ENCODE measurements around the gene GRHPR.

Gene GRHPR

DNA sequence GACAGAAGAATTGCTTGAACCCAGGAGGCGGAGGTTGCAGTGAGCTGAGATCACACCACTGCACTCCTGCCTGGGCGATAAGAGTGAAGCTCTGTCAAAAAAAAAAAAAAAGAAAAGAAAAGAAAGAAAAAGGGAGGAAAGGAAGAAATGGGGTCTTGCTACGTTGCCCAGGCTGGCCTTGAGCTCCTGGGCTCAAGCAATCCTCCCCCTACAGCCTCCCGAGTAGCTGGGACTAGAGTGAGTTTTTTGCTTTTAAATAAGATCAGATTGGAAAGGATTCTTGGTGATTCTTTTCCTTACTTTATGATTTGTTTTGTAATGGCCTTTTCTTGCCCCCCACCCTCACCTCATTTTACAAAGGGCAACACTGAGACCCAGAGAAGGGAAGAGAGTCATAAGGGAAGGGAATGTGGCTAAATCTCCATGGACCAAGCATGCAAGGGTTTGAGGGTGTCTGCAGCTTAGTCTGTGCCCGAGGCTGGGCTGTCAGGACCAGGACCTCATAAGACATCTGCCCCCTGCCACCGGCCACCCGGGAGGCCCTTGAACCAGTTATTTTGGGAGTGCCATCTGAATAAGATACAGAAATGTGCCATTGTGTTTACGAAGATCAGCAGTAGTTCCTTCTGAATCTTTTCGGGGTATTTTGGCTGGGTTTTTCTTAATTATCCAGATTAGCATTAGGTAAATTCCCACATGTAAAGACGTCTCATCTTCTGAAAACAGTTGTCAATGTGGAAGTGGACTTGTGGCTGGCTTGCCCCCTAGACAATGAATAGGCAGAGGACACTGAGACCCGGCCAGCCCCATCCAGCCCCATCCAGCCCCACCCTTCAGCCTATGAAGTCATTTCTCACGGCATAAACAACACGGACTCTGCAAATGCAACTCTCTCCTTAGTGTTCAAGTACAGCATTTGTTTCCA is 44.5 kb upstream of the GRHPR start:
- Histone ChIP-seq H3K9me3 (ENCODE audit: severe bottlenecking) (no peaks in the 10 kb centered on the region), H3K36me3 (ENCODE audit: low read depth) (no peaks in the 10 kb centered on the region), H3K4me1 (ENCODE audit: insufficient read depth, poor library complexity, severe bottlenecking) (no peaks in the 10 kb centered on the region), H3K27me3 (ENCODE audit: insufficient read depth, poor library complexity, severe bottlenecking) (no peaks in the 10 kb centered on the region), H3K27ac (ENCODE audit: poor library complexity, severe bottlenecking) (no peak overlapping the region), H3K4me3 (ENCODE audit: severe bottlenecking) (no peak overlapping the region)
- ATAC-seq (ENCODE audit: low read depth): no peak
- DNase-seq (ENCODE audit: low spot score): no peak
- TF ChIP-seq, protein P1, sequence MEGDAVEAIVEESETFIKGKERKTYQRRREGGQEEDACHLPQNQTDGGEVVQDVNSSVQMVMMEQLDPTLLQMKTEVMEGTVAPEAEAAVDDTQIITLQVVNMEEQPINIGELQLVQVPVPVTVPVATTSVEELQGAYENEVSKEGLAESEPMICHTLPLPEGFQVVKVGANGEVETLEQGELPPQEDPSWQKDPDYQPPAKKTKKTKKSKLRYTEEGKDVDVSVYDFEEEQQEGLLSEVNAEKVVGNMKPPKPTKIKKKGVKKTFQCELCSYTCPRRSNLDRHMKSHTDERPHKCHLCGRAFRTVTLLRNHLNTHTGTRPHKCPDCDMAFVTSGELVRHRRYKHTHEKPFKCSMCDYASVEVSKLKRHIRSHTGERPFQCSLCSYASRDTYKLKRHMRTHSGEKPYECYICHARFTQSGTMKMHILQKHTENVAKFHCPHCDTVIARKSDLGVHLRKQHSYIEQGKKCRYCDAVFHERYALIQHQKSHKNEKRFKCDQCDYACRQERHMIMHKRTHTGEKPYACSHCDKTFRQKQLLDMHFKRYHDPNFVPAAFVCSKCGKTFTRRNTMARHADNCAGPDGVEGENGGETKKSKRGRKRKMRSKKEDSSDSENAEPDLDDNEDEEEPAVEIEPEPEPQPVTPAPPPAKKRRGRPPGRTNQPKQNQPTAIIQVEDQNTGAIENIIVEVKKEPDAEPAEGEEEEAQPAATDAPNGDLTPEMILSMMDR (IDR thresholded peaks at IDR 0.05; ENCODE audit: poor library complexity, severe bottlenecking): no peak

DNA sequence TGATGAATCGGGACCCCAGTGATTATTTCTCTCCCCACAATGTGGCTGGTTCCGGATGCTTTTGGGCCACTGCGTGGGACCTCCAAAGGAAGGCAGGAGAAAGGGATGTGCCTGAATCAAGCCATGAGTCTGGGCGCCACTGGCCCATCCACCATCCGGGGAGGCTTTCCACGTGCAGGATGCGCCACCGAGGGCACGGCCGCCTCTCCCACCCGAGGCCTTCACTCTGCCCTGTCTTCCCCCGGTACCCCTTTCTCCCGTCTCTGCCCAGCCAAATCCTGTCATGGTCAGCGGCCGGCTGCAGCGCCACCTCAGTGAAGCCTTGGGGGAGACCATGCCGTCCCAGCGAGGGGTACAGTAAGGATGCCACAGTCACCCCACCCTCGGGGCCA is 43.9 kb upstream of the GRHPR start:
- no peak for DNase-seq (ENCODE audit: low spot score)
- Histone ChIP-seq H3K27ac (ENCODE audit: poor library complexity, severe bottlenecking) (no peak overlapping the region), H3K27me3 (ENCODE audit: insufficient read depth, poor library complexity, severe bottlenecking) (no peaks in the 10 kb centered on the region), H3K4me3 (ENCODE audit: severe bottlenecking) (no peak overlapping the region), H3K36me3 (ENCODE audit: low read depth) (no peaks in the 10 kb centered on the region), H3K4me1 (ENCODE audit: insufficient read depth, poor library complexity, severe bottlenecking) (no peaks in the 10 kb centered on the region), H3K9me3 (ENCODE audit: severe bottlenecking) (no peaks in the 10 kb centered on the region)
- TF ChIP-seq, protein P1 (IDR thresholded peaks at IDR 0.05; ENCODE audit: poor library complexity, severe bottlenecking): no peak
- ATAC-seq (ENCODE audit: low read depth): no peak

- Histone ChIP-seq H3K9me3 (ENCODE audit: severe bottlenecking) (no peaks in the 10 kb centered on the region), H3K27me3 (ENCODE audit: insufficient read depth, poor library complexity, severe bottlenecking) (no peaks in the 10 kb centered on the region), H3K36me3 (ENCODE audit: low read depth) (no peaks in the 10 kb centered on the region), H3K4me1 (ENCODE audit: insufficient read depth, poor library complexity, severe bottlenecking) (no peaks in the 10 kb centered on the region), H3K4me3 (ENCODE audit: severe bottlenecking) (no peak overlapping the region), H3K27ac (ENCODE audit: poor library complexity, severe bottlenecking) (no peak overlapping the region)
- DNase-seq (ENCODE audit: low spot score): no peak
- ATAC-seq (ENCODE audit: low read depth): no peak
- TF ChIP-seq, protein P1 (IDR thresholded peaks at IDR 0.05; ENCODE audit: poor library complexity, severe bottlenecking): no peak
These were observed 42.7 kb upstream of the GRHPR start for GRCh38 chr9:37379835-37380234.

- ATAC-seq (ENCODE audit: low read depth) (no peak), DNase-seq (ENCODE audit: low spot score) (no peak)
- TF ChIP-seq, protein P1 (IDR thresholded peaks at IDR 0.05; ENCODE audit: poor library complexity, severe bottlenecking): no peak
- no peak overlapping the region for H3K27ac ChIP-seq (ENCODE audit: poor library complexity, severe bottlenecking)
- H3K27me3 ChIP-seq (ENCODE audit: insufficient read depth, poor library complexity, severe bottlenecking): no peaks in the 10 kb centered on the region
- no peaks in the 10 kb centered on the region for H3K4me1 ChIP-seq (ENCODE audit: insufficient read depth, poor library complexity, severe bottlenecking)
- no peaks in the 10 kb centered on the region for H3K36me3 ChIP-seq (ENCODE audit: low read depth)
- H3K4me3 ChIP-seq (ENCODE audit: severe bottlenecking): no peak overlapping the region
- no peaks in the 10 kb centered on the region for H3K9me3 ChIP-seq (ENCODE audit: severe bottlenecking)
These were observed 41.9 kb upstream of the GRHPR start for GRCh38 chr9:37380570-37380969.

All from RWPE2 (cell line).